Prostate gland (tissue), 2 donors: ENCODE data around the gene DSEL. TPM values are rescaled to one million over a fixed set of nuclear protein-coding genes. Genes with fewer than 3 reads are reported as not detected.

Source experiments
- DNase-seq: peaks from one replicate; pipeline ENCODE4 v3.0.0-alpha.2; 2019; ENCODE audit warnings: low spot score
- H3K27ac ChIP-seq, 2 donors: fragments of 200-600 bp; sonication (generic); 2 replicates each; pipeline ENCODE4 v1.5.1; 2017 to 2019
- H3K27me3 ChIP-seq: fragments of 200-600 bp; sonication (generic); replicated peaks from 2 replicates; pipeline ENCODE4 v1.5.1; 2019; ENCODE audit not compliant: insufficient read depth
- H3K36me3 ChIP-seq, 2 donors: fragments of 200-600 bp; sonication (generic); 1 replicate in 1 of 2; 2 replicates in 1 of 2; pipeline versions ENCODE4 v1.5.1 to v1.8.1; 2017 to 2019
- H3K4me1 ChIP-seq: fragments of 200-600 bp; sonication (generic); replicated peaks from 2 replicates; pipeline ENCODE4 v1.5.1; 2019
- H3K4me3 ChIP-seq, 2 donors: fragments of 200-600 bp; sonication (generic); 2 replicates each; pipeline ENCODE4 v1.5.1; 2017 to 2019
- H3K9me3 ChIP-seq: fragments of 200-600 bp; sonication (generic); 2 replicates; pipeline ENCODE4 v1.5.1; 2017
- POLR2A ChIP-seq: fragments of 450-650 bp; IDR thresholded peaks from one replicate; pipeline ENCODE4 v1.6.1; 2016; ENCODE audit warnings: antibody characterized with exemption, mild to moderate bottlenecking
- POLR2AphosphoS5 ChIP-seq: sonication (generic); formaldehyde crosslinking; IDR thresholded peaks from one replicate; pipeline ENCODE4 v1.6.1; 2017; ENCODE audit warnings: antibody characterized with exemption
- WGBS: methylation state at CpG from one replicate; pipeline ENCODE4 v1.1.5; 2018; 5-methylcytosine and 5-hydroxymethylcytosine counted together
- intact Hi-C: fragments of 100-400 bp; cut with DNase I; formaldehyde crosslinking; loops from one replicate; pipeline ENCODE4 v1.14.2; 2022
- total RNA-seq, 2 donors: library from RNA; depleted of rRNA; stranded (reverse); fragments of >200 nt; gene quantifications; one replicate each; pipeline ENCODE4 v1.1.0, GENCODE V29; 2016
- TF ChIP-seq, protein P1 (sequence below), 4 experiments: fragments of 200-600 bp in 2 of 4; fragments of 450-650 bp in 2 of 4; sonication (generic) in 2 of 4; IDR thresholded peaks; 1 replicate in 3 of 4; 2 replicates in 1 of 4; pipeline ENCODE4 v1.5.1; 2016 to 2019; ENCODE audit warnings: antibody characterized with exemption in 4 of 4, mild to moderate bottlenecking in 2 of 4, moderate library complexity in 2 of 4

The DSEL gene
- total RNA-seq, 2 donors from 2014 or later: 5.4 to 5.7 TPM

DNA sequence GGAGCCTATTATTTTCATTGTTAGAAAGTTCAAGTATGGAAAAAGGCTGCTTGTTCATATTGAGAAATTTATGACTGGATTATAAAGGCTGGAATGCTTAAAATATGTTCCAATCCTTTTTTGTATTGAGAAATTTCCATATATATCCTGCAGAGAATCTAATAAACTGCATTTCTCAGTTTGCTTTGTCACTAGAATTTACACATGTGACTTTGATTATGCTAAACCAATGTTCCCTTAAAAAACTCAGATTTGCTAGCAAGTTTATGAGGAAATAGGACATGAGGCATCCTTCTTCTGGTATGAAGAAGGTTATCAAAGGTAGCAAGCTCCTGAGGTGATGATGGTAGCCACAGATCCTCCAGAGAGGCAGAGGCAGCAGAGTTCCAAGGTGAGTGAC, 29.2 kb upstream of the DSEL start:
- H3K27ac ChIP-seq: no peak overlapping the region
- no peak overlapping the region for H3K4me3 ChIP-seq
- no peaks in the 10 kb centered on the region for H3K27me3 ChIP-seq
- TF ChIP-seq, protein P1, sequence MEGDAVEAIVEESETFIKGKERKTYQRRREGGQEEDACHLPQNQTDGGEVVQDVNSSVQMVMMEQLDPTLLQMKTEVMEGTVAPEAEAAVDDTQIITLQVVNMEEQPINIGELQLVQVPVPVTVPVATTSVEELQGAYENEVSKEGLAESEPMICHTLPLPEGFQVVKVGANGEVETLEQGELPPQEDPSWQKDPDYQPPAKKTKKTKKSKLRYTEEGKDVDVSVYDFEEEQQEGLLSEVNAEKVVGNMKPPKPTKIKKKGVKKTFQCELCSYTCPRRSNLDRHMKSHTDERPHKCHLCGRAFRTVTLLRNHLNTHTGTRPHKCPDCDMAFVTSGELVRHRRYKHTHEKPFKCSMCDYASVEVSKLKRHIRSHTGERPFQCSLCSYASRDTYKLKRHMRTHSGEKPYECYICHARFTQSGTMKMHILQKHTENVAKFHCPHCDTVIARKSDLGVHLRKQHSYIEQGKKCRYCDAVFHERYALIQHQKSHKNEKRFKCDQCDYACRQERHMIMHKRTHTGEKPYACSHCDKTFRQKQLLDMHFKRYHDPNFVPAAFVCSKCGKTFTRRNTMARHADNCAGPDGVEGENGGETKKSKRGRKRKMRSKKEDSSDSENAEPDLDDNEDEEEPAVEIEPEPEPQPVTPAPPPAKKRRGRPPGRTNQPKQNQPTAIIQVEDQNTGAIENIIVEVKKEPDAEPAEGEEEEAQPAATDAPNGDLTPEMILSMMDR (IDR thresholded peaks at IDR 0.05): no peak
- TF ChIP-seq POLR2A: no peak
- TF ChIP-seq POLR2AphosphoS5: no peak
- no peaks in the 10 kb centered on the region for H3K4me1 ChIP-seq
- H3K9me3 ChIP-seq: no peaks in the 10 kb centered on the region
- no peaks in the 10 kb centered on the region for H3K36me3 ChIP-seq
- no peak for DNase-seq
- intact Hi-C loops: no loop called here

GRCh38 chr18:67540559-67540958, 24.0 kb upstream of the DSEL start:
- H3K4me1 ChIP-seq: no peaks in the 10 kb centered on the region
- no peaks in the 10 kb centered on the region for H3K27me3 ChIP-seq
- H3K36me3 ChIP-seq: no peaks in the 10 kb centered on the region
- H3K4me3 ChIP-seq: no peak overlapping the region
- no peak overlapping the region for H3K27ac ChIP-seq
- 95% methylated on average over 5 of the region's 5 CpGs for WGBS
- intact Hi-C loops: no loop called here
- TF ChIP-seq POLR2AphosphoS5 (no peak), POLR2A (no peak)
- TF ChIP-seq, protein P1 (IDR thresholded peaks at IDR 0.05): no peak
- no peaks in the 10 kb centered on the region for H3K9me3 ChIP-seq
- no peak for DNase-seq

- DNase-seq: no peak
These were observed 15.4 kb upstream of the DSEL start for GRCh38 chr18:67531929-67532328.

DNA sequence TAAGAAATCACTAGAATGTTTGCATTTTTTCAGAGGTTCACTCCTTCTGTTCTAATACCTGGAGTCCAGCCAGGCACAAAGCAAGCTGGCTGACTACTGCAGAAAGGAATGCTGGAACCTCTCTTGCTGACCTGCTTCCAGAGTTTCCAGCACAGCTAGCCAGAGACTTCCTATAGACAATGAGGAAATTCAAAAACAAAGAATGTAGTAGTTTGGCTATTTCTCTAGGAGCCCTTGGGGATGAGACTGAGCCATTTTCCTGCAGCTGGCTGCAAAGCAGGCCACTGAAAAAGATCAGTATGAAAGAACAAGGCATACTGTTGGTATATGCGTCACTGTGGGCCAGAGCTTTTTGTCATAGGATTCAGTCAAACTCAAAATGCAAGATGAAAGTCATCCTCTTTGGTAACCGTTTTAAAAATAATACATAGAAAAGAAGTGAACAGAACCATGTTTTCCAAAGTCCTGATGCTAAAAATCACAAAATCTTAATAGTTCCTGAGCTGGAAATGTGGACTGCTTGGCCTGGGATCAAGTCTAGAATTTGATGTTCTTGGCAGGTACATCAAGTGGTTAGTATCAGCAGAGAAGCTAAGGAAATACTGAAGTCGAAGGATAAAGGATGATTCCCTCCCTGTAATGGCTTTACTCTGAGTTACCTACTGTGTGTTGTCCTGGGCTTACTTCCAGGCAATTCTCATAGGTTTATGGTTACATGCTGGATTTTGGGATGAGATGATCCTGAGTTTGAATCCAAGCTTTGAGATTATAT, 9.0 kb upstream of the DSEL start:
- intact Hi-C loops: no loop called here
- 26% methylated on average over 3 of the region's 3 CpGs for WGBS
- TF ChIP-seq, protein P1 (IDR thresholded peaks at IDR 0.05): no peak
- peak; percentile 39 for TF ChIP-seq POLR2AphosphoS5
- no peak for TF ChIP-seq POLR2A

More at GRCh38 chr18:67531929-67532328, 15.4 kb upstream of the DSEL start:
- TF ChIP-seq POLR2AphosphoS5: no peak
- TF ChIP-seq POLR2A: no peak
- TF ChIP-seq, protein P1 (IDR thresholded peaks at IDR 0.05): no peak
- intact Hi-C loops: no loop called here
- Histone ChIP-seq H3K4me3 (no peak overlapping the region), H3K9me3 (no peaks in the 10 kb centered on the region), H3K27ac (no peak overlapping the region), H3K36me3 (no peaks in the 10 kb centered on the region), H3K27me3 (no peaks in the 10 kb centered on the region), H3K4me1 (no peaks in the 10 kb centered on the region)
- 75% methylated on average over 2 of the region's 2 CpGs for WGBS

DNA sequence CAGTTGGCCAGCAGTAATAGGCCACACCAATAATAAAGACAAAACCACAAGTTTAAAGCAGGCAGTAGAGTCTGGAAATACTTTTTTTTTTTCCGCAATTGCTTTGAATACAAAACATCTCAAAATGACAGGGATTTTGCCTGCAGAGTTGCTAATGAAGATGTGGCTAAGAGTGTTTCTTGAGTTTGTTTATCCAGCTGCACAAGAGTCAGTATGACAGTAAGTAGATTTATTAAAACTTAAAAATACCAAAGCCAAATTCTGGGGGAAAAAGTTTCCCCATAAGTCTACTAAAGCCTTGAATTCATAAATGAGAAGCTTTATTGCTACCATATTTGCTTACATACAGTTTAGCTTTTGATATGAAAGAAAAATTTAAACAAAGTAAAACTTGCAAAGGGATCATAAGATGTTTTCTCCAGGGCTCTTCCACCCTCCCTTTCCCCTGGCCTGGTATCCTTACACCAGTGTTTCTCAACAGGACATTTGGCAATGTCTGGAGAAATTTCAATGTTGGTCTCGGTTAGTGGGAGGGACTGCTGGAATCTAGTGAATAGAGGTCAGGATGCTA, 3.9 kb upstream of the DSEL start:
- TF ChIP-seq POLR2A (no peak), POLR2AphosphoS5 (no peak)
- TF ChIP-seq, protein P1 (IDR thresholded peaks at IDR 0.05): no peak
- no peak for DNase-seq
- no peaks in the 10 kb centered on the region for H3K36me3 ChIP-seq
- H3K4me1 ChIP-seq: peaks cover 3% of the 10 kb centered on the region
- H3K4me3 ChIP-seq: no peak overlapping the region
- H3K9me3 ChIP-seq: no peaks in the 10 kb centered on the region
- WGBS: 73% methylated on average over 2 of the region's 2 CpGs
- no peaks in the 10 kb centered on the region for H3K27me3 ChIP-seq
- H3K27ac ChIP-seq: no peak overlapping the region
- intact Hi-C loops: no loop called here

More for the DNA sequence above, 9.0 kb upstream of the DSEL start:
- Histone ChIP-seq H3K27ac (peak overlapping the region; percentile 9 to 42), H3K9me3 (no peaks in the 10 kb centered on the region), H3K27me3 (no peaks in the 10 kb centered on the region), H3K4me1 (peaks cover 4% of the 10 kb centered on the region), H3K4me3 (no peak overlapping the region), H3K36me3 (no peaks in the 10 kb centered on the region)
- peak; percentile 55 for DNase-seq
